ENCODE data around the gene IGHMBP2.

GRCh38 chr11:68954836-68955606 lies 51.3 kb downstream of the IGHMBP2 start:
- no peak for TF ChIP-seq CTCF (IDR thresholded peaks at IDR 0.05; ENCODE audit: poor library complexity)
- TF ChIP-seq EZH2phosphoT487 (IDR thresholded peaks at IDR 0.05; ENCODE audit: low read depth, severe bottlenecking, unreplicated experiment): no peak
